H1 (cell line): ENCODE data around the gene CLIP4. TPM values are rescaled to one million over a fixed set of nuclear protein-coding genes. Genes with fewer than 3 reads are reported as not detected.

Experiments
- BRCA1 ChIP-seq: IDR thresholded peaks from 2 replicates; pipeline ENCODE4 v1.6.1; 2012; ENCODE audit warnings: low read depth, low read length, improper control_type of control experiment
- SAP30 ChIP-seq: fragments of 300-600 bp; sonication (generic); IDR thresholded peaks from 2 replicates; pipeline ENCODE4 v1.7.1; 2012; ENCODE audit warnings: low read length, moderate library complexity, mild to moderate bottlenecking, inconsistent platforms; ENCODE audit not compliant: insufficient read depth, insufficient replicate concordance
- polyA plus RNA-seq, 7 experiments: library from polyadenylated mRNA; depleted of rRNA in 3 of 7; stranded (reverse) in 5 of 7; unstranded in 2 of 7; fragments of >200 nt in 5 of 7; fragments of 200-250 nt in 2 of 7; gene quantifications; 1 replicate in 5 of 7; 2 replicates in 1 of 7; 4 replicates in 1 of 7; pipeline versions ENCODE4 v1.2.1 to v1.2.3, GENCODE V29; 2011 to 2013; ENCODE audit warnings: missing spikeins in 2 of 7, mixed read lengths in 2 of 7
- total RNA-seq: library from RNA; stranded (reverse); fragmentation: NEBNext Ultra II Directional; extraction: Animal tissue kit (Norgen Biotek cat#: 25700); gene quantifications from 2 replicates; pipeline ENCODE4 v1.2.1, GENCODE V29; 2021
- TF ChIP-seq, protein P1 (sequence below): IDR thresholded peaks from 2 replicates; pipeline ENCODE4 v1.6.1; 2012; ENCODE audit warnings: low read length, inconsistent platforms

Gene CLIP4
- total and polyA plus RNA-seq, 2 of the 8 experiments (the other 6 are each of a cell fraction or from before 2014, with no cell fraction given): 0.08 to 0.09 TPM

DNA sequence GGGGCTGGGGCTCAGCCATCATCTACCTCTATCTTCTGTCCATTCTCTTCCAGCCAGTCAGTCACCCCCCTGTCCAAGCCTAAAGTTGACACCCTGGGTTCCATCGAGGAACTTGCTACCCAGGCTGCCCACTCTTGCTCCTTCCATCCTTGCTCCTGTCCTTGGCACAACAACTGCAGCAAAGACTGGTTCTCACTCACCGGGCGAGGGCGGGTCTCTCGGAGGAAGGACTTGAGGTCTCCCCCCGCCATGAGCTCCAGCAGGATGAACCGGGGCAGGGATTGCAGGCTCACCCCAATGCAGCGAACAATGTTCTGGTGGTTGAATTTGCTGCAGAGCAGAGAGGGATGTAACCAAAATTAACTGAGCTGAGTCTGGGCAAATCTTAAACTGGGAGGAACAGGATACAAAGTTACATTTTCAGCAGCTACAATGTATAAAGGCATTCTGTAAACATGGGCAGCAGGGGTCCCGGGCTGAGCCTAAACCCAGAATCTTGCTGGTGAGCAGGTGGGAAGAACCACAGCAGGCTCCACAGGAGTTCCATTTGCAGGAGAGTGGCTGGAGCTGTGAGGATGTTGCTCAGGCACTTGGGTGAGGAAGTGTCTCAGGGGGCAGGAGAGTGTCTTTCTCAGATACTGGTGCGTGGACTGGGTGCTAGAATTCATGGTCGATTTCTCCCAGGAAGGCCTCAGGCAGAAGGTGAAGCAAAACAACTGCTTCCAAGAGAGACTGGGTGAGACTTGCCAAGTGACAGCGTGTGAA lies 105.5 kb downstream of the CLIP4 start (continued):
- TF ChIP-seq SAP30 (no peak), BRCA1 (no peak)
- TF ChIP-seq, protein P1, sequence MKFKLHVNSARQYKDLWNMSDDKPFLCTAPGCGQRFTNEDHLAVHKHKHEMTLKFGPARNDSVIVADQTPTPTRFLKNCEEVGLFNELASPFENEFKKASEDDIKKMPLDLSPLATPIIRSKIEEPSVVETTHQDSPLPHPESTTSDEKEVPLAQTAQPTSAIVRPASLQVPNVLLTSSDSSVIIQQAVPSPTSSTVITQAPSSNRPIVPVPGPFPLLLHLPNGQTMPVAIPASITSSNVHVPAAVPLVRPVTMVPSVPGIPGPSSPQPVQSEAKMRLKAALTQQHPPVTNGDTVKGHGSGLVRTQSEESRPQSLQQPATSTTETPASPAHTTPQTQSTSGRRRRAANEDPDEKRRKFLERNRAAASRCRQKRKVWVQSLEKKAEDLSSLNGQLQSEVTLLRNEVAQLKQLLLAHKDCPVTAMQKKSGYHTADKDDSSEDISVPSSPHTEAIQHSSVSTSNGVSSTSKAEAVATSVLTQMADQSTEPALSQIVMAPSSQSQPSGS: no peak
